Liver (tissue), 9 donors: Measurements from ENCODE around the gene TMEM176B. TPM values are rescaled to one million over a fixed set of nuclear protein-coding genes. Genes with fewer than 3 reads are reported as not detected.

Source experiments
- DNase-seq: peaks from one replicate; pipeline ENCODE4 v3.0.0-alpha.2; 2017; ENCODE audit warnings: low spot score
- H3K27ac ChIP-seq, 2 donors: one replicate each; pipeline ENCODE4 v1.7.0; 2013; ENCODE audit warnings: inconsistent platforms in 2 of 2, low read length in 2 of 2, control low read depth in 1 of 2, low read depth in 1 of 2, mild to moderate bottlenecking in 1 of 2
- H3K27me3 ChIP-seq, 4 donors: one replicate each; pipeline versions ENCODE4 v1.6.1 to v1.7.0; 2013; ENCODE audit warnings: low read length in 3 of 4, inconsistent platforms in 1 of 4, mild to moderate bottlenecking in 1 of 4, moderate library complexity in 1 of 4; ENCODE audit not compliant: control insufficient read depth in 4 of 4, insufficient read depth in 4 of 4
- H3K36me3 ChIP-seq, 4 donors: one replicate each; pipeline versions ENCODE4 v1.6.1 to v1.7.0; 2013; ENCODE audit warnings: low read length in 3 of 4, mild to moderate bottlenecking in 3 of 4, low read depth in 1 of 4, moderate library complexity in 1 of 4; ENCODE audit not compliant: control insufficient read depth in 4 of 4, insufficient read depth in 3 of 4
- H3K4me1 ChIP-seq, 4 donors: one replicate each; pipeline versions ENCODE4 v1.6.1 to v1.7.0; 2013; ENCODE audit warnings: low read length in 3 of 4, mild to moderate bottlenecking in 3 of 4, moderate library complexity in 1 of 4; ENCODE audit not compliant: control insufficient read depth in 4 of 4, insufficient read depth in 4 of 4
- H3K4me3 ChIP-seq, 3 donors: one replicate each; pipeline versions ENCODE4 v1.6.1 to v1.7.0; 2013; ENCODE audit warnings: low read length in 3 of 3, control low read depth in 1 of 3, low read depth in 1 of 3, mild to moderate bottlenecking in 1 of 3
- H3K9ac ChIP-seq, 2 donors: one replicate each; pipeline ENCODE4 v1.7.0; 2013; ENCODE audit warnings: low read length in 2 of 2, mild to moderate bottlenecking in 2 of 2, moderate library complexity in 2 of 2, control low read depth in 1 of 2, low read depth in 1 of 2
- H3K9me3 ChIP-seq, 4 donors: one replicate each; pipeline versions ENCODE4 v1.6.1 to v1.7.0; 2013; ENCODE audit warnings: low read length in 3 of 4; ENCODE audit not compliant: control insufficient read depth in 4 of 4
- ATF3 ChIP-seq: IDR thresholded peaks from 2 replicates; pipeline ENCODE4 v1.6.1; 2016; ENCODE audit warnings: antibody characterized with exemption
- CTCF ChIP-seq: fragments of 150-350 bp; IDR thresholded peaks from 2 replicates; pipeline ENCODE4 v1.5.1; 2017; ENCODE audit warnings: improper control_type of control experiment, low read depth, low read length; ENCODE audit not compliant: missing input control
- FOXA1 ChIP-seq: IDR thresholded peaks from 2 replicates; pipeline ENCODE4 v1.6.1; 2016; ENCODE audit warnings: antibody characterized with exemption
- GABPA ChIP-seq, 2 donors: IDR thresholded peaks in 1 of 2; conservative IDR thresholded peaks in 1 of 2; 2 replicates each; pipeline ENCODE4 v1.6.1; 2016; ENCODE audit warnings: antibody characterized with exemption in 2 of 2, mild to moderate bottlenecking in 1 of 2, moderate library complexity in 1 of 2
- HNF4A ChIP-seq, 2 donors: conservative IDR thresholded peaks; 2 replicates each; pipeline ENCODE4 v1.6.1; 2016; ENCODE audit warnings: antibody characterized with exemption in 2 of 2, mild to moderate bottlenecking in 2 of 2
- JUND ChIP-seq, 2 donors: IDR thresholded peaks; 2 replicates each; pipeline ENCODE4 v1.6.1; 2016; ENCODE audit warnings: antibody characterized with exemption in 2 of 2
- MAX ChIP-seq: IDR thresholded peaks from 2 replicates; pipeline ENCODE4 v1.6.1; 2016; ENCODE audit warnings: antibody characterized with exemption
- NR2F2 ChIP-seq: IDR thresholded peaks from 2 replicates; pipeline ENCODE4 v1.6.1; 2016; ENCODE audit warnings: antibody characterized with exemption
- RAD21 ChIP-seq, 2 donors: IDR thresholded peaks; 2 replicates each; pipeline ENCODE4 v1.6.1; 2016; ENCODE audit warnings: antibody characterized with exemption in 2 of 2, mild to moderate bottlenecking in 2 of 2
- REST ChIP-seq: IDR thresholded peaks from 2 replicates; pipeline ENCODE4 v1.6.1; 2016; ENCODE audit warnings: antibody characterized with exemption, mild to moderate bottlenecking
- RXRA ChIP-seq, 2 donors: IDR thresholded peaks; 2 replicates each; pipeline ENCODE4 v1.6.1; 2017 to 2018; ENCODE audit warnings: antibody characterized with exemption in 2 of 2, mild to moderate bottlenecking in 1 of 2
- TAF1 ChIP-seq: conservative IDR thresholded peaks from 2 replicates; pipeline ENCODE4 v1.6.1; 2016; ENCODE audit warnings: antibody characterized with exemption, mild to moderate bottlenecking
- YY1 ChIP-seq: IDR thresholded peaks from 2 replicates; pipeline ENCODE4 v1.6.1; 2016; ENCODE audit warnings: antibody characterized with exemption, mild to moderate bottlenecking
- ZBTB33 ChIP-seq: IDR thresholded peaks from 2 replicates; pipeline ENCODE4 v1.6.1; 2016; ENCODE audit warnings: antibody characterized with exemption
- WGBS: extraction: QIAGEN DNeasy Blood & Tissue Kit; methylation state at CpG from one replicate; pipeline ENCODE4 v1.1.7; 2013; 5-methylcytosine and 5-hydroxymethylcytosine counted together
- polyA plus RNA-seq, 2 donors: library from polyadenylated mRNA; stranded (reverse) in 1 of 2; unstranded in 1 of 2; fragments of 200-250 nt in 1 of 2; fragments of >200 nt in 1 of 2; fragmentation: Nextera tagmentation in 1 of 2; extraction: Ambion mirVana in 1 of 2; gene quantifications; one replicate each; pipeline versions ENCODE4 v1.2.1 to v1.2.3, GENCODE V29; 2013 to 2015
- total RNA-seq, 2 donors: library from RNA; depleted of rRNA; stranded (reverse); fragments of >200 nt; gene quantifications; one replicate each; pipeline ENCODE4 v1.2.3, GENCODE V29; 2014
- donor health status: healthy.
- donor health status: healthy.
- donor health status: healthy.
- donor health status: healthy.
- donor health status: healthy.

Gene TMEM176B
- total and polyA plus RNA-seq, 4 donors, result 382 to 1,317 (median 999) TPM

GRCh38 chr7:150820578-150821198, 20.5 kb upstream of the TMEM176B start:
- Histone ChIP-seq H3K27ac (no peak overlapping the region), H3K9me3 (peaks cover 0 to 4% (median under 1%) of the 10 kb centered on the region in 4 donors), H3K36me3 (no peaks in the 10 kb centered on the region), H3K9ac (no peak overlapping the region), H3K27me3 (no peaks in the 10 kb centered on the region), H3K4me3 (no peak overlapping the region), H3K4me1 (peaks cover 4 to 21% (median 9%) of the 10 kb centered on the region in 4 donors)
- no peak for DNase-seq
- peak; percentile 27 for TF ChIP-seq CTCF
- TF ChIP-seq MAX, result no peak
- peak in 1 of 2 donors; percentile 60 for TF ChIP-seq RAD21 (IDR thresholded peaks at IDR 0.05)
- WGBS, result 78% methylated on average over 7 of the region's 7 CpGs

- Histone ChIP-seq H3K27ac (no peak overlapping the region), H3K27me3 (no peaks in the 10 kb centered on the region), H3K4me1 (peaks cover 2 to 16% (median 5%) of the 10 kb centered on the region in 4 donors), H3K9ac (no peak overlapping the region), H3K4me3 (no peak overlapping the region), H3K9me3 (peaks cover 0 to 4% (median under 1%) of the 10 kb centered on the region in 4 donors), H3K36me3 (no peaks in the 10 kb centered on the region)
- no peak for TF ChIP-seq NR2F2
- TF ChIP-seq YY1, result no peak
- TF ChIP-seq RAD21 (IDR thresholded peaks at IDR 0.05), result no peak
- no peak for TF ChIP-seq FOXA1
- TF ChIP-seq REST, result no peak
- no peak for TF ChIP-seq MAX
- TF ChIP-seq ZBTB33, result no peak
- TF ChIP-seq JUND (IDR thresholded peaks at IDR 0.05), result no peak
- no peak for TF ChIP-seq GABPA (IDR thresholded peaks at IDR 0.05 in 1 of 2, conservative IDR thresholded peaks at IDR 0.05 in 1 of 2)
- TF ChIP-seq ATF3, result no peak
- TF ChIP-seq TAF1, result no peak
- TF ChIP-seq HNF4A (conservative IDR thresholded peaks at IDR 0.05), result no peak
- no peak for TF ChIP-seq RXRA (IDR thresholded peaks at IDR 0.05)
- no peak for TF ChIP-seq CTCF
- 44% methylated on average over 5 of the region's 5 CpGs for WGBS
- no peak for DNase-seq
These were observed 20.0 kb upstream of the TMEM176B start for GRCh38 chr7:150820148-150820547.
